Neural cell (in vitro differentiated cells): ENCODE measurements around the gene DGKD. TPM values are rescaled to one million over a fixed set of nuclear protein-coding genes. Genes with fewer than 3 reads are reported as not detected.

Source experiments
- H2AFZ ChIP-seq: fragments of 200-600, 300-800 bp; sonication (generic), shearing (Covaris generic); 2 replicates; pipeline ENCODE4 v1.6.0; 2014; ENCODE audit warnings: low read depth, mild to moderate bottlenecking, antibody characterized with exemption, low read length, moderate library complexity
- H3F3A ChIP-seq: fragments of 200-600 bp; shearing (Covaris generic); 2 replicates; pipeline ENCODE4 v1.6.1; 2016; ENCODE audit warnings: mild to moderate bottlenecking, moderate library complexity, mixed read lengths, antibody characterized with exemption, low read length; ENCODE audit not compliant: insufficient read depth, poor library complexity, severe bottlenecking
- H3K27ac ChIP-seq: fragments of 200-600, 300-800 bp; sonication (generic), shearing (Covaris generic); 2 replicates; pipeline ENCODE4 v1.5.1; 2014; ENCODE audit warnings: mild to moderate bottlenecking, low read length, moderate library complexity
- H3K27me3 ChIP-seq: fragments of 300-800, 200-600 bp; sonication (generic), shearing (Covaris generic); 2 replicates; pipeline ENCODE4 v1.6.0; 2014; ENCODE audit warnings: mild to moderate bottlenecking, low read depth, low read length, moderate library complexity; ENCODE audit not compliant: insufficient read depth
- H3K36me3 ChIP-seq: fragments of 300-800, 200-600 bp; sonication (generic), shearing (Covaris generic); 2 replicates; pipeline ENCODE4 v1.5.1; 2014; ENCODE audit warnings: mild to moderate bottlenecking, antibody characterized with exemption, low read length, moderate library complexity; ENCODE audit not compliant: insufficient read depth
- H3K4me2 ChIP-seq: fragments of 300-800, 200-600 bp; sonication (generic), shearing (Covaris generic); 2 replicates; pipeline ENCODE4 v1.6.0; 2014; ENCODE audit warnings: mild to moderate bottlenecking, low read length
- H3K4me3 ChIP-seq: fragments of 300-800, 200-600 bp; sonication (generic), shearing (Covaris generic); 2 replicates; pipeline ENCODE4 v1.5.1; 2014; ENCODE audit warnings: mild to moderate bottlenecking, low read length, moderate library complexity
- H3K79me2 ChIP-seq: fragments of 200-600 bp; shearing (Covaris generic); replicated peaks from 2 replicates; pipeline ENCODE4 v1.6.0; 2014; ENCODE audit warnings: mild to moderate bottlenecking, low read length, moderate library complexity; ENCODE audit not compliant: insufficient read depth
- H3K9ac ChIP-seq: fragments of 300-800, 200-600 bp; sonication (generic), shearing (Covaris generic); 2 replicates; pipeline ENCODE4 v1.6.1; 2016; ENCODE audit warnings: mild to moderate bottlenecking, low read length, mixed read lengths
- H3K9me2 ChIP-seq: fragments of 200-600 bp; shearing (Covaris generic); 2 replicates; pipeline ENCODE4 v1.6.1; 2016; ENCODE audit warnings: mild to moderate bottlenecking, low read length, mixed read lengths; ENCODE audit not compliant: insufficient read depth
- H3K9me3 ChIP-seq: fragments of 200-600, 300-800 bp; sonication (generic), shearing (Covaris generic); 2 replicates; pipeline ENCODE4 v1.6.1; 2016; ENCODE audit warnings: mild to moderate bottlenecking, mixed run types, low read length, moderate library complexity, mixed read lengths
- H4K20me1 ChIP-seq: fragments of 200-600 bp; shearing (Covaris generic); 2 replicates; pipeline ENCODE4 v1.6.1; 2016; ENCODE audit warnings: mild to moderate bottlenecking, mixed run types; ENCODE audit not compliant: insufficient read depth
- CTCF ChIP-seq: fragments of 450-650 bp; IDR thresholded peaks from 2 replicates; pipeline ENCODE4 v1.5.1; 2014; ENCODE audit warnings: antibody characterized with exemption, mild to moderate bottlenecking, moderate library complexity; ENCODE audit not compliant: poor library complexity, severe bottlenecking
- EP300 ChIP-seq: fragments of 450-650 bp; conservative IDR thresholded peaks from 2 replicates; pipeline ENCODE4 v1.6.1; 2014; ENCODE audit warnings: antibody characterized with exemption, mild to moderate bottlenecking, moderate library complexity; ENCODE audit not compliant: poor library complexity, severe bottlenecking
- EZH2 ChIP-seq: fragments of 200-600, 300-800 bp; shearing (Covaris generic), sonication (generic); IDR thresholded peaks from 2 replicates; pipeline ENCODE4 v1.6.1; 2014; ENCODE audit warnings: antibody characterized with exemption, low read length, borderline replicate concordance, mild to moderate bottlenecking; ENCODE audit not compliant: insufficient read depth, poor library complexity, severe bottlenecking
- MXI1 ChIP-seq: fragments of 450-650 bp; conservative IDR thresholded peaks from 2 replicates; pipeline ENCODE4 v1.6.1; 2014; ENCODE audit warnings: antibody characterized with exemption, mild to moderate bottlenecking; ENCODE audit not compliant: poor library complexity, severe bottlenecking
- POLR2AphosphoS5 ChIP-seq: IDR thresholded peaks from 2 replicates; pipeline ENCODE4 v1.6.1; 2012
- RAD21 ChIP-seq: fragments of 450-650 bp; conservative IDR thresholded peaks from 2 replicates; pipeline ENCODE4 v1.6.1; 2014; ENCODE audit warnings: antibody characterized with exemption, mild to moderate bottlenecking, moderate library complexity
- REST ChIP-seq: IDR thresholded peaks from 2 replicates; pipeline ENCODE4 v1.6.1; 2012; ENCODE audit warnings: borderline replicate concordance
- SMC3 ChIP-seq: fragments of 450-650 bp; conservative IDR thresholded peaks from 2 replicates; pipeline ENCODE4 v1.6.1; 2014; ENCODE audit warnings: antibody characterized with exemption, mild to moderate bottlenecking, moderate library complexity; ENCODE audit not compliant: poor library complexity
- TAF1 ChIP-seq: IDR thresholded peaks from 2 replicates; pipeline ENCODE4 v1.6.1; 2012; ENCODE audit warnings: low read depth
- polyA plus RNA-seq: library from polyadenylated mRNA; depleted of rRNA; stranded (reverse); fragments of >200 nt; gene quantifications from 2 replicates; pipeline ENCODE4 v1.2.3, GENCODE V29; 2014

Gene DGKD
- polyA plus RNA-seq, 1 donor from 2014 or later: 36.4 TPM

- TF ChIP-seq MXI1: no peak
- no peak for TF ChIP-seq TAF1
Observed at GRCh38 chr2:233469261-233470010, 115.1 kb downstream of the DGKD start (continued).

GRCh38 chr2:233470011-233470687 is 115.9 kb downstream of the DGKD start:
- Histone ChIP-seq H3K4me3 (no peak overlapping the region), H3K4me2 (no peak overlapping the region), H3K36me3 (peaks cover 4% of the 10 kb centered on the region), H3K9me2 (no peaks in the 10 kb centered on the region), H3K27me3 (no peaks in the 10 kb centered on the region), H4K20me1 (no peaks in the 10 kb centered on the region), H3F3A (no peaks in the 10 kb centered on the region), H3K79me2 (no peaks in the 10 kb centered on the region), H3K9ac (no peak overlapping the region), H3K27ac (no peak overlapping the region), H2AFZ (no peak overlapping the region), H3K9me3 (no peaks in the 10 kb centered on the region)
- TF ChIP-seq MXI1 (no peak), EZH2 (no peak), SMC3 (no peak), REST (no peak), RAD21 (no peak), TAF1 (no peak), EP300 (no peak), POLR2AphosphoS5 (no peak), CTCF (no peak)

GRCh38 chr2:233470839-233471238 is 116.5 kb downstream of the DGKD start:
- no peak overlapping the region for H3K27ac ChIP-seq
- no peaks in the 10 kb centered on the region for H3K9me2 ChIP-seq
- H3K4me3 ChIP-seq: no peak overlapping the region
- H3K79me2 ChIP-seq: no peaks in the 10 kb centered on the region
- no peaks in the 10 kb centered on the region for H3F3A ChIP-seq
- no peak overlapping the region for H3K4me2 ChIP-seq
- H3K9me3 ChIP-seq: no peaks in the 10 kb centered on the region
- TF ChIP-seq MXI1 (no peak), CTCF (no peak), EZH2 (no peak), EP300 (no peak), SMC3 (no peak), REST (no peak), TAF1 (no peak), POLR2AphosphoS5 (no peak), RAD21 (no peak)
- no peak overlapping the region for H2AFZ ChIP-seq
- no peaks in the 10 kb centered on the region for H3K27me3 ChIP-seq
- H4K20me1 ChIP-seq: no peaks in the 10 kb centered on the region
- peaks cover 2% of the 10 kb centered on the region for H3K36me3 ChIP-seq
- no peak overlapping the region for H3K9ac ChIP-seq
